Adipose tissue (tissue), 3 donors: ENCODE results near the gene CTU2. TPM values are rescaled to one million over a fixed set of nuclear protein-coding genes. Genes with fewer than 3 reads are reported as not detected.

ENCODE experiments used
- H3K27ac ChIP-seq: one replicate; pipeline ENCODE4 v1.5.1; 2013; ENCODE audit warnings: low read depth, low read length
- WGBS, 3 donors: extraction: QIAGEN DNeasy Blood & Tissue Kit; methylation state at CpG; one replicate each; pipeline ENCODE4 v1.1.7; 2013; 5-methylcytosine and 5-hydroxymethylcytosine counted together
- polyA plus RNA-seq, 3 donors: library from polyadenylated mRNA; stranded (reverse); fragments of 200-250 nt; gene quantifications; one replicate each; pipeline ENCODE4 v1.2.3, GENCODE V29; 2013
- donor health status: healthy with polysubstance abuse.
- donor health status: Bipolar disorder and iron deficiency.
- donor health status: healthy.

The CTU2 gene
- polyA plus RNA-seq, 3 donors: 9.5 to 19.3 (median 17.3) TPM

- WGBS, 3 donors: 64 to 81% (median 69%) methylated on average over 29 to 32 of the region's 32 CpGs
Observed at GRCh38 chr16:88678224-88678979, 27.9 kb upstream of the CTU2 start.

GRCh38 chr16:88680554-88681083 lies 25.7 kb upstream of the CTU2 start:
- H3K27ac ChIP-seq: no peak overlapping the region
- WGBS, 3 donors: 79 to 94% (median 83%) methylated on average over 5 of the region's 5 CpGs

More at GRCh38 chr16:88678224-88678979, 27.9 kb upstream of the CTU2 start:
- no peak overlapping the region for H3K27ac ChIP-seq

GRCh38 chr16:88681084-88681680 lies 25.1 kb upstream of the CTU2 start:
- H3K27ac ChIP-seq: no peak overlapping the region
- 48 to 62% (median 56%) methylated on average over 31 of the region's 31 CpGs for WGBS, 3 donors

- no peak overlapping the region for H3K27ac ChIP-seq
- WGBS, 3 donors: 23 to 64% (median 25%) methylated on average over 21 of the region's 21 CpGs
Observed at GRCh38 chr16:88681709-88682451, 24.4 kb upstream of the CTU2 start.

- no peak overlapping the region for H3K27ac ChIP-seq
- 63 to 77% (median 67%) methylated on average over 15 of the region's 15 CpGs for WGBS, 3 donors
Observed at GRCh38 chr16:88684569-88685155, 21.6 kb upstream of the CTU2 start.

- WGBS, 3 donors: 5 to 6% (median 5%) methylated on average over 30 to 33 of the region's 33 CpGs
- H3K27ac ChIP-seq: no peak overlapping the region
Observed at GRCh38 chr16:88685156-88686061, 20.9 kb upstream of the CTU2 start.

GRCh38 chr16:88686062-88686438 lies 20.3 kb upstream of the CTU2 start:
- 0 to 2% (median 0%) methylated on average over 22 to 25 of the region's 25 CpGs for WGBS, 3 donors
- no peak overlapping the region for H3K27ac ChIP-seq

GRCh38 chr16:88686439-88687253 lies 19.7 kb upstream of the CTU2 start, which contains the start of gene SNAI3:
Gene SNAI3 (minus strand): TSS chr16:88686507. CDS start chr16:88686406, 101 bp downstream.
- no peak within 1 kb of the TSS for H3K27ac ChIP-seq
- WGBS, 3 donors: 6 to 10% (median 6%) methylated on average over 38 to 65 of the region's 65 CpGs

- 29 to 68% (median 52%) methylated on average over 9 to 10 of the region's 10 CpGs for WGBS, 3 donors
- H3K27ac ChIP-seq: no peak overlapping the region
Observed at GRCh38 chr16:88687254-88687576, 19.1 kb upstream of the CTU2 start.

- WGBS, 3 donors: 48 to 77% (median 76%) methylated on average over 3 of the region's 3 CpGs
- H3K27ac ChIP-seq: no peak overlapping the region
Observed at GRCh38 chr16:88687676-88688012, 18.7 kb upstream of the CTU2 start.

- WGBS, 3 donors: 19 to 54% (median 34%) methylated on average over 26 to 28 of the region's 28 CpGs
- no peak overlapping the region for H3K27ac ChIP-seq
Observed at GRCh38 chr16:88688013-88688778, 18.1 kb upstream of the CTU2 start.

GRCh38 chr16:88690341-88691128 lies 15.8 kb upstream of the CTU2 start:
- no peak overlapping the region for H3K27ac ChIP-seq
- WGBS, 3 donors: 82 to 86% (median 84%) methylated on average over 20 to 21 of the region's 21 CpGs

GRCh38 chr16:88691129-88691813 lies 15.0 kb upstream of the CTU2 start:
- H3K27ac ChIP-seq: no peak overlapping the region
- WGBS, 3 donors: 82 to 95% (median 82%) methylated on average over 33 of the region's 33 CpGs

- no peak overlapping the region for H3K27ac ChIP-seq
- WGBS, 3 donors: 53 to 87% (median 59%) methylated on average over 26 of the region's 26 CpGs
Observed at GRCh38 chr16:88691924-88692560, 14.3 kb upstream of the CTU2 start.

- no peak overlapping the region for H3K27ac ChIP-seq
- WGBS, 3 donors: 65 to 89% (median 67%) methylated on average over 10 of the region's 10 CpGs
Observed at GRCh38 chr16:88692861-88693260, 13.4 kb upstream of the CTU2 start.
